GM18861 (cell line): ENCODE data around the gene NLRP5.
"Not testable (repeated sequence)": the region's sequence is repeated elsewhere in the genome, so short reads cannot be mapped to it uniquely, and the experiment has no call there.

ENCODE experiments used
- ATAC-seq: cut with Tn5 transposase; IDR thresholded peaks from one replicate; pipeline ENCODE4 v1.9.1; 2021; ENCODE audit not compliant: unreplicated experiment

The NLRP5 gene

DNA sequence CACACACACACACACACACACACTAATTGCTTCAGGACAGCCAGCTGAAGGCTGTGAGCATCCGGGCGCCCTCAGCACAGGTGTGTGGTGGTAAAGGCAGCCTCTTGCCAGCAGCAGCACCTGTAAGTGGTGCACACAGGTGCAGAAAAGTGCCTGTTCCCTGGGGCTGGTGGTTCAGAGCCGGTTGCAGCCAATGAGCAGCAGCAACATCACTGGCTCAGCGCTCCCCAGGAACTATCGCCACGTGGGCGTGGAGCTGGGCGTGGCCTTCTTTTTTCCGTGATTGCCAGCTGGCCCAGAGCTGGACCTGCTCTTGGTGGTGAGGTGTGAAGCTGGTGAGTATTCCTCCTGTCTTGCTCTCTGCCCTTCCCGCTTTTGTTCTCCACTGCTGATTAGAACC, at the start of gene NLRP5:
Gene NLRP5 (plus strand): TSS at position 289 of the 400 bp plus-strand sequence.
- ATAC-seq: no peak

DNA sequence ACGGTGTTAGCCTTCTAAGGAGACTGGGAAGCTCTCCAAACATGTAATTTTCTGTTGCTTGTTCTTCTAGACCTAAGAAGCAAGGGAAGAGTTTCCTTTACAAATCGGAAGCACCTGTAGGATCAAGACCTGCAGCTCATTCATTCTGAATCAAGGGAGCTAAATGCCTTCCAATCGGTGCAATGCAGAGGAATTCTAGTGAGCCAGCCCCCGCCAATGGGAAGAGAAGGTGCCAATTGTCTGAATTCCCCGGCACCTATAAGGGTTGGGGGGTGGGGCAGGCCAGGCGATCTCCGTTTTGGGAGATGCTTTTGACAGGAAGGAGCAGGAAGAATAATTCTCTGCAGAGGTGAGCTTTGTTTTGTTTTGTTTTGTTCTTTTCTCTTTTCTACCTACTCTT, 47.4 kb upstream of the NLRP5 start:
- ATAC-seq: no peak

DNA sequence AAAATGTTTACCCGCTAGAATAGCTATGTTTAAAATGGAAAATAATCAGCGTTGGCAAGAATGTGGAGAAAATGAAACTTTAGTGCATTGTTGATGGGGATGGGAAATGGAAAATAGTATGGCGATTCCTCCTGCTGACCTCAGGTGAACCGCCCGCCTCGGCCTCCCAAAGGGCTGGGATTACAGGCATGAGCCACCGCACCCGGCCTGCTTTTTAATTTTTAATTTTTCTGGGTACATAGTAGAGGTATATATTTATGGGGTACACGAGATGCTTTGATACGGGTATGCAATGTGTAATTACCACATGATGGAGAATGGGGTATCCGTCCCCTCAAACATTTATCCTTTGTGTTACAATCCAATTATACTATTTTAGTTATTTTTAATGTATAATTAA, 46.3 kb upstream of the NLRP5 start:
- no peak for ATAC-seq

DNA sequence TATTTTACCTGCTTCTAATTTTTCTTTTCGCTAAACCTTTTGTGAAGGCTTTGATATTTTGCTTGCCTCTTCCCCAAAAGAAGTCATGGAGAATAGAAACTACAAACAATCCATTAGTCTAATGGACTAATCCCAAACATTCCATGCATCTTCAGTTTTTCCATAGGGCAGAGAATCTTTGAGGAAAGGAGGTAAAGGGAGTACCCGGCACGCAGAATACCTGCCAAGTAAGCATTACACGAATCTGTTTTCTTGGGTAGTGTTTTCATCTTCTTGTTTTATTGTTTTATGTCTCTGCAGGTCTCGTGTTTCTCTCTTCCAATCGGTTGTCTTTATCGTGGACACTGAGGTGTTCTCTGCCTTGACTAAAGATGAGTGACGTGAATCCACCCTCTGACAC, 39.0 kb upstream of the NLRP5 start, which contains the start of gene NLRP8:
Gene NLRP8 (plus strand): TSS at position 301 of the 400 bp plus-strand sequence.
- ATAC-seq: no peak

DNA sequence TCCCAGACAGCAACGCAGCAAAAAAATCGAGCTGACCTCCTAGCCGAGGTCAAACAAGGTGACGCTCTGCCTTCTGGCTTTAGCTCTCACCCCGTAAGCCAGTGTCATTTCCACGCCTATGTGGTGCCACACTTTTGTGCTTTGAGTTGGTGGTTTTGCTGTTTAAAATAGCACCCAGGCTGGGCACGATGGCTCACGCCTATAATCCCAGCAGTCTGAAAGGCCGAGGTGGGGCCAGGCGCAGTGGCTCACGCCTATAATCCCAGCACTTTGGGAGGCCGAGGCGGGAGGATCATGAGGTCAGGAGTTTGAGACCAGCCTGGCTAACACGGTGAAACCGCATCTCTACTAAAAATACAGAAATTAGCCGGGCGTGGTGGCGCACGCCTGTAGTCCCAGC, 36.0 kb upstream of the NLRP5 start:
- not testable (repeated sequence) for ATAC-seq

DNA sequence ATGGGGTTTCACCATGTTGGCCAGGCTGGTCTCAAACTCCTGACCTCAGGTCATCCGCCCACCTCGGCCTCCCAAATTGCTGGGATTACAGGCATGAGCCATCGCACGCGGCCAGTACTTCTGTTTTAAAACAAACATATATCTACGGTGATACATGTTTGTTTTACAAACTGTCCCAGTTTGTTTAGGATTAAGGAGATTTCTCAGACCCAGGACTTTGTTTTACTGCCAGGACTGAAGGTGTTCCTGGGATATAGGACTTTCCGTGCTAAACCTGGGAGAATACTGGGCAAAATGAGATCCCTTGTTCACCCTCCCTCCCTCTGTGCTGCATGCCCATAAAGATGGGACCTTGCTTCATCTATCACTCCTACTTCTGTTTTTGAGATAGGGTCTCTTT, 30.1 kb upstream of the NLRP5 start:
- no peak for ATAC-seq

DNA sequence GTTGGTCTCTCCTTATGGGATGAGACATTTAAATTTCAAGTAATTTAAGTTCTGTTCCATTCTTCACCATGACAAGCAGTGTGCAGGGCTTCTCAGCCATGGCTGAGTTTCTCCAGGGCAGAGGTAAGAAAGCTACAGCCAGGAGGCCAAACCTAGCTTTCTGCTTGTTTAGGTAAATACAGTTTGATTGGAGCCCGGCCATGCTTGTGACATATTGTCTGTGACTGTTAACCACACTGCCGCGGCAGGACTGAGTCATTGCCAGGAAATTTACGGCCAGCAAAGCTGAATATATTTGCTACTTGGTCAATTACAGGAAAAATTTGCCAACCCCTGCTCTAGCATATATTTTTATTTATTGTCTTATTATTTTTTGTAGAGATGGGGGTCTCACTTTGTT, 28.2 kb upstream of the NLRP5 start:
- ATAC-seq: no peak

DNA sequence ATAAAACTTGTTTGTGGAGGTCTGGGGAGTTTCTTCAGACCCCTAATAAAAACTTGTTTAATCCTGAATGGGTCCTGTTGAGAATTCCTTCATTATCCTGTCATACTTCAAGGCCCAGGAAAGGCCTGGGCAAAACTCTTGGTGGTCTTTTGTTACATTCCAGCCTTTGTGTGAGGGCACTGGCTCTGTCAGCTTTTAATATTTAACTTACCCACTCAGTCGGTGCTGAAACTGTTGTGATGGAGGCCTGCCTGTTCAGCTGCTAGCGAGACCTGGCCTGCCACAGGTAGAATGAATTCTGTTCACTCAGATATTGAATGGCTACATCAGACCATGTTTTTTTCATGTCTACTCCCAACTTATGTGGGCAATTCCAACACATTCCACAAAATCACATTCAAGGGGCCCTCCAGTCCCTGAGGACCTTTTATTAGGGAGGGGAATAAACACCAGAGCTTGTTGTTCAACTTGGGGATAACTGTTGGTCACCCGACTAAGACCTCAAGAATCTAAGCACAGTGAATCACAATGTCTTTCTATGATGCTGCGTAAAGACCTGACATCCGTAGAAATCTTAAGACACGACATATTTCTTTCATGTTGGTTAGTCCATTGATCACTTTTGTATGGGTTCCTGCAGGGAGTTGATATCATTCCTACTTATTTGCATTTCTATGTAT, 26.4 kb upstream of the NLRP5 start:
- ATAC-seq: no peak

DNA sequence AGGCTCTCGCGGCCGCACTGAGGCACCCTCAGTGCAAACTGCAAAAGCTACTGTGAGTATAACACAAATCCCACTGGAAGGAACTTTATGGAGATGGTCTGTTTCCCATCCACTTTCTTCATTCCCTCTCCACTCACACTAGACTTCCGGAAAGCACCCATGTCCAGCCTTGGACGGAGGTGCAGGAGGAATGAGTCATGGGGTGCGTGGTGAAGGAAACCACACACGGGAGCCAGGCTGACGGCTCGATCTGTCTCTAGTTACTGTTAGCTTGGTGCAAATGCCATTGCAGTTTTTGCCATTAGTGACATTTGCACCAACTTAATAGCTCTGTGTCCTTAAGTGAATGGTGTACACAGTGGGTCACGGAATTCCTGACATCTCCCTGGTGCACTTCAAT, 24.4 kb upstream of the NLRP5 start:
- ATAC-seq: no peak

DNA sequence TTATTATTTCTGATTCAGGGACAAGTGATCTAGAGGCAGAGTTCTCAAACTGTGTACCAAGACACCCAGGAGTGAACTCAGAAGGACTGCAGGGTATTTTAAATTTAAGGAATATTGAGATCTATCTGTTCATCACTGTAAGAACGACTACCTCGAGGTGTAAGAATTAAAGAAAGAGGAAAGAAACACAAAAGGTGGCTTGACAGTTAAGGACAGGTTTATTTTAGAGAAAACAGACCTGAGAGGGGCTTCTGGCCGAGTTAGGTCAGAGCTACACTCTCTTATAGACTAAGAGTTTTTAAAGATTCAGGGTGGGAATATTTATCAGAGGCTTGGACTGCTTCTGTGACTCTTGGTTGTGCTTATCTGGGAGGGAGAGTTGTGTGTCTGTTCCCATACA, 12.6 kb upstream of the NLRP5 start:
- no peak for ATAC-seq

DNA sequence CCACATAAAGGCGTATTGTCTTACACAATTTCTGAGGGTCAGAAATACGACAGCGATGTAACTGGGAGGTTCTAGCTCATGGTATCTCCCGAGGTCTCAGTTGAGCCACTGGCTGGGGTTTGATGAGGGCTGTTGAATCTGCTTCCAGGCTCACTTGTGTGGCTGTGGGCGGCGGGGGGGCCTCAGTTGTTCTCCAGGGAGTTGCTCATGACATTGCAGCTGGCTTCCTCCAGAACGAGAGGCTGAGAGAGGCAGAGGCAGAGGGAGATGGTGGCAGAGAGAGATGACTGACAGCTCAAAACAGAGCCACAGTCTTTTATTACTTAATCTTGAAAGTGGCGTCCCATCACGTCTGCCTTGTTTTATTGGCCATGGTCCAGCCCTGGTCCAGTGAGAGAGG, 6.2 kb upstream of the NLRP5 start:
- ATAC-seq: no peak

DNA sequence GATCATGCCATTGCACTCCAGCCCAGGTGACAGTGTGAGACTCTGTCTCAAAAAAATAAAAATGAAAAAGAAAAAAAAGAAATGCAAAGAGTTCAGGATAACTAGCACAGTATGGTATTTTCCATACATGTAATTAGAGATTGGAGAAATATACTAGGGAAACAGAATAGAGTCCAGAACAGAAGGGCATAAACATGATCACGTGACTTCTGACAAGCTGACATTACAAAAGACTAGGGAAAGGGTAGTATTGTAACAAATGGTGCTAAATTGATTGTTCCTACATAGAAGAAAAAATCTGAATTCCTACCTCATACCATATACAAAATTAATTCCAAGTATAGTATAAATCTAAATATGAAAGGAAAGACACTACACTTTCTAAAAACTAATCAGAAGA, 1.3 kb upstream of the NLRP5 start:
- ATAC-seq: no peak

DNA sequence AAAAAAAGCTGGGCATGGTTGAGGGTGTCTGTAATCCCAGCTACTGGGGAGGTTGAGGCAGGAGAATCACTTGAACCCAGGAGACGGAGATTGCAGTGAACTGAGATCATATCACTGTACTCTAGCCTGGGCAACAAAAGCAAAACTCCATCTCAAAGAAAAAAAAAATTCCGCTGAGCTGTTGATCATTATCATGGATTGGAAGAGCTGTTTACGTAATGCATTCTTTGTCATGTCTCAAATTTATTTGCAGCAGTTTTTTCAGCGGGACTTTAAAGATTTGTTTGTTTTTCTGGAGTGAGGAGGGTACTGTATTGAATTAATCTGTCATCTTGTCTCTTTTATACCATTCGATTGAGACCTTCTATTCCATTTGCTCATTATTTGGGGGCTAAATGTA, 4.3 kb downstream of the NLRP5 start:
- ATAC-seq: no peak

DNA sequence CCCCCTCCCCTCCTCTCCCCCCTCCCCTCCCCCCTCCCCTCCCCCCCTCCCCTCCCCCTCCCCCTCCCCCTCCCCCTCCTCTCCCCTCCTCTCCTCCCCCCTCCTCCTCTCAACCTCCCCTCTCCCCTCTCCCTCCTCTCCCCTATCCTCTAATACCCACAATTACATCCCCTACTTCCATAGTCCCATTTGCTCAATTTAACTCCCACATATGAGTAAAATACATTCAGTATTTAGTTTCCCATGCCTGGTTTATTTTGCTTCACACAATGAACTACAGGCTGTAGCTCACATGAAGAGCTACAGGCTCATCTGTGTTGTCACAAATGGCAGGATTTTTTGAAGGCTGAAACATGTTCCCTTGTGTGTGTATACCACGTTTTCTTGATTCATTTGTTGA, 6.9 kb downstream of the NLRP5 start:
- no peak for ATAC-seq

DNA sequence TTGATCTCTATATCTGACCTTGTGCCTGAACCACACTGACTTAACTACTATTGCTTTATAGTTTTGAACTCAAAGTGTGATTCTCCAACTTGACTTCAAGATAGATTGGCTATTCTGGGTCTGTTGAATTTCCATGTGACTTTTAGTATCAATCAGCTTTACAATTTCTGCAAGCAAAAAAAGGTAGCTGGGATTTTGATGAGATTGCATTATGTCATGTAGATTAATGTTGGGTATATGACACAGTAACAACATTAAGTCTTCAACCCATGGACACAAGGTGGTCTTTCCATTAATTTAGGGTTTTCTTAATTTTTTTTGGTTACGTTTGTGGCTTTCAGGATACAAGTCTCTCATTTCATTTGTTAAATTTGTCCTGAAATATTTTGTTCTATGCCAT, 28.2 kb downstream of the NLRP5 start:
- no peak for ATAC-seq

DNA sequence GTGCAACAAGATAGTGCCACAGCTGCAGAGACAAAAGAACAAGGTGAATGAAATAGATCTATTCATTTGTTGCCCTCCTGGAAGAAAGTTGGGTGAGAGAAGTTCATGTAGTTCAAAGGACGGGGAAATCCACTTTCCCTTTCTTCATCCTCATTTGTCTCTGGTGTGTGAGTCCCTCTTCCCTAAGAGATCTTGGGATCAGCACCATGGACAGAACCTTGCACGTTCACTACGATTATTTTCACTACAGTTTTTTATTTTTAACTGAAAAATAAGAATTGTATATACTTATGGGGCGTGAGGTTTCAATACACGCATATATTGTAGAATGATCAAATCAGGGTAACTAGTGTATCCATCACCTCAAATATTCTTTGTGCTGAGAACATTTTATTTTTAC, 29.2 kb downstream of the NLRP5 start:
- ATAC-seq: no peak

DNA sequence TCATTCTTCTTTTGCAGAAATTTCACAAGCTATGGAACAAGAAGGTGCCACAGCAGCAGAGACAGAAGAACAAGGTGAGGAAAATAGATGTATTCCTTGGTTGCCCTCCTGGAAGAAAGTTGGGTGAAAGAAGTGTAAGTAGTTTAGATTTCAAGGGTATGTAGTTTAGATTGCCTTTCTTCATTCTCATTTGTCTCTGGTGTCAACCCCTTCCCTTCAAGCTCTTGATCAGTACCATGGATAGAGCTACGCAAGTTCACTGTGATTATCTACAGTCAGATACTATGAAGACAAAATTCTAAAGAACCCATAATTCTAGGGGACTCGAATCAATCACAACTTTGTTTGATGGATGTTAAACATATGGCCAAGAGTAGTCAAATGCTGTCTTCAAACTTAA, 32.8 kb downstream of the NLRP5 start:
- ATAC-seq: not testable (repeated sequence)

DNA sequence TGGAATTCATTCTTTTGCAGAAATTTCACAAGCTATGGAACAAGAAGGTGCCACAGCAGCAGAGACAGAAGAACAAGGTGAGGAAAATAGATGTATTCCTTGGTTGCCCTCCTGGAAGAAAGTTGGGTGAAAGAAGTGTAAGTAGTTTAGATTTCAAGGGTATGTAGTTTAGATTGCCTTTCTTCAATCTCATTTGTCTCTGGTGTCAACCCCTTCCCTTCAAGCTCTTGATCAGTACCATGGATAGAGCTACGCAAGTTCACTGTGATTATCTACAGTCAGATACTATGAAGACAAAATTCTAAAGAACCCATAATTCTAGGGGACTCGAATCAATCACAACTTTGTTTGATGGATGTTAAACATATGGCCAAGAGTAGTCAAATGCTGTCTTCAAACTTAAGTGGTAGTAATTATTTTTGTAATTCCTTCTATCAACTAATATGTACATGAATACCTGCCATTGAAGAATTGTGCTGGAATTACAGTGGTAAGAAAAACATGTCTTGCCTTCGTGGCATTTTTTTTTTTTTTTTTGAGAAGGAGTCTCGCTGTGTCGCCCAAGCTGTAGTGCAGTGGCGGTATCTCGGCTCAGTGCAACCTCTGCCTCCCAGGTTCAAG, 33.9 kb downstream of the NLRP5 start:
- ATAC-seq: not testable (repeated sequence)

DNA sequence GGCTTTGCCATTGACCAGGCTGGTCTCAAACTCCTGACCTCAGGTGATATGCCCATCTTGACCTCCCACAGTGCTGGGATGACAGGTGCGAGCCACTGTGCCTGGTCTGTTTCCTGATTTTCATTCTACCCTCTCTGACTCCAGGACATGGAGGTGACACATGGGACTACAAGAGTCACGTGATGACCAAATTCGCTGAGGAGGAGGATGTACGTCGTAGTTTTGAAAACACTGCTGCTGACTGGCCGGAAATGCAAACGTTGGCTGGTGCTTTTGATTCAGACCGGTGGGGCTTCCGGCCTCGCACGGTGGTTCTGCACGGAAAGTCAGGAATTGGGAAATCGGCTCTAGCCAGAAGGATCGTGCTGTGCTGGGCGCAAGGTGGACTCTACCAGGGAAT, 40.2 kb downstream of the NLRP5 start:
- no peak for ATAC-seq

DNA sequence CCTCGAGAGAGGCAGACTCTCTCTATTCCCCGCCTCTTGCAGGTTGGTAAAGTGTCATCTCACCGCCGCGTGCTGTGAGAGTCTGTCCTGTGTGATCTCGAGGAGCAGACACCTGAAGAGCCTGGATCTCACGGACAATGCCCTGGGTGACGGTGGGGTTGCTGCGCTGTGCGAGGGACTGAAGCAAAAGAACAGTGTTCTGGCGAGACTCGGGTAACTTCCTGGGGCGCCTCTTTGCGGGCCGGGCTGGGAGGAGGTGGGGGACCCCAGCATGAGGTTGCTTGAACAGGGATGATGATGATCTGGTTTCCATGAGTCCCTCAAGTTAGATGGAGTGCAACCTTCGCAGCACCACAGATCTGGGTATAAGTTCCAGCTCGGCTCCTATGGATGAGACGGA, 67.0 kb downstream of the NLRP5 start:
- ATAC-seq: no peak

DNA sequence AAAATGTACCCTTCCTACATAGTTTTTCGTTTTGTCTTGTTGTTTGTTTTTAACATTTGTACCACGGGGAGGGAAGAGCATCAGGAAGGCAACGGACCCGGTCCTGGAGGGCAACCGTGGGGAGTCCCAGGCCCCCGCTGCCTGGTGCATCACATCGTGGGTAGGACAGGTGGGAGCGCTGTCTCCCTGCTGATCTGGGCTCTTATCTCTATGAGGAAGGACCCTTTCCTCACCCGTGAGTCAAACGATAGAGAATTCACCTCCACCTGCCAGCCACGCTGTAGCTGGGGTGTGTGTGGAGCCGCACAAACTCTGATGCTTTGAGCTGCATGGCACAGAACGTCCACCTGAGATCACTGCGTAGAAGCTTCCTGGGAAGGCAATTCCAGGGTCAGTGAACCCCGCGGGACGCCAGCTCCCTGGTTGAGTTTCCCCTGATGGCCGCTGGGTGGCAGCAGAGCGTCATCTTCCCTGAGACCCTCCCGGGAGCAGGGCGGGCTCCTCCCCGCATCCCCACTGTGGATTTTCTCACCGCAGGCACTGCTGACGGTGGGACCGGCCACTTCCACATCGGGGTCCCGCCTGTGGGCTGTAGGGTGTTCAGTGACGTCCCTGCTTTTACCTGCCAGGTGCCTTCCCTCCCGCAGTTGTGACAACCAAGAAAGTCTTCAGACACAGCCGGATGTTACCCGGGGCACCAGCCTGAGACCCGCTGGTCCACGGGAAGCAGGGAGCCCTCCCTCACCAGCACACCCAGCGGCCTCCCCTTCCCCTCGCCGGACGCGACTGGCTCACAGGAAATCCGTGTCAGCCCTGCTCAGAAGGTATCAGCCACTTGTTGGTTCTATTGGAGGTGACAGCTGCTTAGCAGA, 79.8 kb downstream of the NLRP5 start:
- no peak for ATAC-seq

DNA sequence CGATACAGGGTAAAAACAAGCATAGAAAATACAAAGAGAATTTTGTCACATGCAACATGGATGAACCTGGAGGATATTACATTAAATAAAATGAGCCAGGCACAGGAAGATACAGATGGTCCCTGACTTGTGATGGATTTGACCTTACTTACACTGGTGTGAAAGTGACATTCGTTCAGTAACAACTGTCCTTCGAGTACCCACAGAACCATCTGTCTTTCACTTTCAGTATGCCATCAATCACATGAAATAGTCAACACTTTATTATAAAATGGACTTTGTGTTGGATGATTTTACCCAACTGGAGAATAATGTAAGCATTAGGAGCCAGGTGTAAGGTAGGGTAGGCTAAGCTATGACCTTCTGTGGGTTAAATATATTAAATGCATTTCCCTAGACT, 83.1 kb downstream of the NLRP5 start:
- no peak for ATAC-seq
